ENCODE data around the gene CTBP2.

CTBP2 gene

GRCh38 chr10:125003901-125004467 is 156.4 kb downstream of the CTBP2 start:
- no peak for DNase-seq

GRCh38 chr10:125003146-125003900 is 157.0 kb downstream of the CTBP2 start:
- DNase-seq, result no peak

- no peak for DNase-seq
Measured at GRCh38 chr10:125002423-125003145, 157.8 kb downstream of the CTBP2 start.

- DNase-seq, result no peak
Measured at GRCh38 chr10:125002047-125002422, 158.3 kb downstream of the CTBP2 start.

- DNase-seq, result no peak
Measured at GRCh38 chr10:125001313-125002046, 158.9 kb downstream of the CTBP2 start.

- DNase-seq, result no peak
Measured at GRCh38 chr10:125000366-125001312, 159.7 kb downstream of the CTBP2 start.

GRCh38 chr10:124999433-125000365 is 160.7 kb downstream of the CTBP2 start:
- no peak for DNase-seq

- no peak for DNase-seq
Measured at GRCh38 chr10:124998624-124999291, 161.6 kb downstream of the CTBP2 start.

- no peak for DNase-seq
Measured at GRCh38 chr10:124997771-124998623, 162.4 kb downstream of the CTBP2 start.

- DNase-seq, result no peak
Measured at GRCh38 chr10:124997306-124997705, 163.1 kb downstream of the CTBP2 start.

GRCh38 chr10:124996854-124997215 is 163.5 kb downstream of the CTBP2 start:
- no peak for DNase-seq

GRCh38 chr10:124996127-124996853 is 164.1 kb downstream of the CTBP2 start:
- no peak for DNase-seq

- no peak for DNase-seq
Measured at GRCh38 chr10:124995605-124996004, 164.8 kb downstream of the CTBP2 start.

- DNase-seq, result no peak
Measured at GRCh38 chr10:124994573-124995473, 165.5 kb downstream of the CTBP2 start.

- DNase-seq, result no peak
Measured at GRCh38 chr10:124993736-124994451, 166.5 kb downstream of the CTBP2 start.

GRCh38 chr10:124993345-124993708 is 167.0 kb downstream of the CTBP2 start:
- no peak for DNase-seq

Data from activated CD4-positive, alpha-beta T cell treated with anti-CD3 and anti-CD28 coated beads, Interleukin-2, amount 50 U/mL, for 48 hours (primary cell).